HG03571 (cell line): ENCODE results near the gene MCM8.

Experiments used
- ATAC-seq: cut with Tn5 transposase; IDR thresholded peaks from one replicate; pipeline ENCODE4 v1.9.1; 2021; ENCODE audit not compliant: unreplicated experiment

MCM8 gene

GRCh38 chr20:5950271-5951031 is at the start of gene MCM8, which contains the start of gene TRMT6:
MCM8 (plus strand) TSS chr20:5950652; CDS start chr20:5952016, 1,364 bp downstream.
TRMT6 (minus strand) TSS chr20:5950533; CDS start chr20:5950405, 128 bp downstream.
- ATAC-seq = peak; percentile 96

GRCh38 chr20:5900908-5901307 is 49.5 kb upstream of the MCM8 start:
- ATAC-seq = no peak

GRCh38 chr20:5908981-5909380 is 41.5 kb upstream of the MCM8 start:
- ATAC-seq = no peak

- ATAC-seq = no peak
Observed at GRCh38 chr20:5910186-5910585, 40.3 kb upstream of the MCM8 start.

- ATAC-seq = no peak
Observed at GRCh38 chr20:5913166-5913565, 37.3 kb upstream of the MCM8 start.

GRCh38 chr20:5914859-5915258 is 35.6 kb upstream of the MCM8 start:
- ATAC-seq = no peak

GRCh38 chr20:5918856-5919625 is 31.4 kb upstream of the MCM8 start:
- no peak for ATAC-seq

GRCh38 chr20:5919626-5920544 is 30.6 kb upstream of the MCM8 start:
- no peak for ATAC-seq

- ATAC-seq = no peak
Observed at GRCh38 chr20:5920581-5920980, 29.9 kb upstream of the MCM8 start.

- no peak for ATAC-seq
Observed at GRCh38 chr20:5923493-5923892, 27.0 kb upstream of the MCM8 start.

GRCh38 chr20:5925551-5925950 is 24.9 kb upstream of the MCM8 start:
- ATAC-seq = no peak

- no peak for ATAC-seq
Observed at GRCh38 chr20:5927749-5928462, 22.5 kb upstream of the MCM8 start.

GRCh38 chr20:5928836-5929715 is 21.4 kb upstream of the MCM8 start:
- ATAC-seq = no peak

GRCh38 chr20:5931411-5931810 is 19.0 kb upstream of the MCM8 start:
- ATAC-seq = no peak

- no peak for ATAC-seq
Observed at GRCh38 chr20:5932796-5933195, 17.7 kb upstream of the MCM8 start.

GRCh38 chr20:5933802-5934436 is 16.5 kb upstream of the MCM8 start:
- ATAC-seq = no peak

GRCh38 chr20:5935384-5935783 is 15.1 kb upstream of the MCM8 start:
- no peak for ATAC-seq

GRCh38 chr20:5936238-5936637 is 14.2 kb upstream of the MCM8 start:
- ATAC-seq = no peak

- no peak for ATAC-seq
Observed at GRCh38 chr20:5938456-5939029, 11.9 kb upstream of the MCM8 start.
